ENCODE data around the gene ZGLP1.

- TF ChIP-seq CTCF (IDR thresholded peaks at IDR 0.05 in 4 of 5, conservative IDR thresholded peaks at IDR 0.05 in 1 of 5) = no peak
- no peak for TF ChIP-seq POLR2A (IDR thresholded peaks at IDR 0.05)
Observed at GRCh38 chr19:10339380-10339960, 29.9 kb upstream of the ZGLP1 start, which contains the start of gene ICAM3.
